ENCODE data around the gene CCNC.
"Not testable (repeated sequence)": the region's sequence is repeated elsewhere in the genome, so short reads cannot be mapped to it uniquely, and the experiment has no call there.

DNA sequence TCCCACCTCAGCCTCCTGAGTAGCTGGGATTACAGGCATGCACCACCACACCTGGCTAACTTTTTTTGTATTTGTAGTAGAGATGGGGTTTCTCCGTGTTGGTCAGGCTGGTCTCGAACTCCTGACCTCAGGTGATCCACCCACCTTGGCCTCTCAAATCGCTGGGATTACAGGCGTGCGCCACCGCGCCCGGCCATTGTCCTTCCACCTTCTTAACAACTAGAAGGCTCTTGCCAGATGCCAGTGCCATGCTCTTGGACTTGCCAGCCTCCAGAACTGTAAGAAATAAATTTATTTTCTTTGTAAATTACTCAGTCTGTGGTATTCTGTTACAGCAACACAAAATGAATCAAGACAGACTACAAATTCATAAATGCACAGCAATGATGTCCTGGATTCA lies 26.2 kb upstream of the CCNC start:
- TF ChIP-seq, protein P1, sequence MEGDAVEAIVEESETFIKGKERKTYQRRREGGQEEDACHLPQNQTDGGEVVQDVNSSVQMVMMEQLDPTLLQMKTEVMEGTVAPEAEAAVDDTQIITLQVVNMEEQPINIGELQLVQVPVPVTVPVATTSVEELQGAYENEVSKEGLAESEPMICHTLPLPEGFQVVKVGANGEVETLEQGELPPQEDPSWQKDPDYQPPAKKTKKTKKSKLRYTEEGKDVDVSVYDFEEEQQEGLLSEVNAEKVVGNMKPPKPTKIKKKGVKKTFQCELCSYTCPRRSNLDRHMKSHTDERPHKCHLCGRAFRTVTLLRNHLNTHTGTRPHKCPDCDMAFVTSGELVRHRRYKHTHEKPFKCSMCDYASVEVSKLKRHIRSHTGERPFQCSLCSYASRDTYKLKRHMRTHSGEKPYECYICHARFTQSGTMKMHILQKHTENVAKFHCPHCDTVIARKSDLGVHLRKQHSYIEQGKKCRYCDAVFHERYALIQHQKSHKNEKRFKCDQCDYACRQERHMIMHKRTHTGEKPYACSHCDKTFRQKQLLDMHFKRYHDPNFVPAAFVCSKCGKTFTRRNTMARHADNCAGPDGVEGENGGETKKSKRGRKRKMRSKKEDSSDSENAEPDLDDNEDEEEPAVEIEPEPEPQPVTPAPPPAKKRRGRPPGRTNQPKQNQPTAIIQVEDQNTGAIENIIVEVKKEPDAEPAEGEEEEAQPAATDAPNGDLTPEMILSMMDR (conservative IDR thresholded peaks at IDR 0.05) = not testable (repeated sequence)
- not testable (repeated sequence) for TF ChIP-seq ZFX (IDR thresholded peaks at IDR 0.05)

All from C4-2B (cell line).